ENCODE measurements around the gene RAD1.

GRCh38 chr5:34915856-34916192, 520 bp upstream of the RAD1 start:
- TF ChIP-seq CTCF (IDR thresholded peaks at IDR 0.05; ENCODE audit: borderline replicate concordance, extremely low read depth, low read length, poor library complexity, severe bottlenecking) (no peak), EZH2 (IDR thresholded peaks at IDR 0.05; ENCODE audit: borderline replicate concordance, low read depth, low read length, severe bottlenecking) (no peak)

Data from DND-41 (cell line).